Lung microvascular endothelial cell (primary cell): ENCODE measurements around the gene KIAA0319L. TPM values are rescaled to one million over a fixed set of nuclear protein-coding genes. Genes with fewer than 3 reads are reported as not detected.
"Not testable (repeated sequence)": the region's sequence is repeated elsewhere in the genome, so short reads cannot be mapped to it uniquely, and the experiment has no call there.

ENCODE experiments used
- DNase-seq, 2 donors: peaks; one replicate each; pipeline versions ENCODE4 v3.0.0 to v3.0.0-alpha.2; 2010; ENCODE audit warnings: low read depth in 2 of 2
- total RNA-seq: library from RNA; depleted of rRNA; stranded (reverse); fragments of >200 nt; gene quantifications from 2 replicates; pipeline ENCODE4 v1.2.1, GENCODE V29; 2014

The KIAA0319L gene
- 29.2 and 31.5 TPM in 2 replicates for total RNA-seq

DNA sequence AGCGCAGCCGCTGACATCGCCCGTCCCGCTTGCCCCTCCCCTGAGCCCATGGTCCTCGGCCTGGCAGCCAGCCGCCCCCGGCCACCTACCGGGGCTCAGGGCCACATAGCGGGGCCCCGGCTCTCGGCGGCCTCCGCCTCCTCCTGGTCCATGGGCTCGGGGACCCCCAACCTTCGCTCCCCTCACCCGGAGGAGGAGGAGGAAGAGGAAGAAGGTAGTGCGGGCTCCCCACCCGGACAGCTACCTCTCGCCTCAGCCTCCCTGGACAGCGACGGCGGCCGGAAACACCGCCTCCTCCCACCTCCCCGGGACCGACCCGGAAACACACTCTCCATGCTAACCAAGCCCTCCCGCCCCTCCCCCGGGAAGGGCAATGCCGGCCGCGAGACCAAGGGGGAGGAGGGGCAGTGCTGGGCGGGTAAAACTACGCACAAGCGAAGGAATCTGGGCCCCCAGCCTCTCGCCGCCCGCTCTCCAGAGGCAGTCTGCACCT lies at the start of gene KIAA0319L:
TSS of gene KIAA0319L (minus strand) at position 286 of the 493 bp plus-strand sequence. CDS start 2,912 bp downstream, outside the sequence.
- DNase-seq: peak; percentile 59 to 66

GRCh38 chr1:35605867-35606182 lies 48.6 kb upstream of the KIAA0319L start:
- DNase-seq: no peak

GRCh38 chr1:35605071-35605866 lies 48.1 kb upstream of the KIAA0319L start:
- DNase-seq: no peak

DNA sequence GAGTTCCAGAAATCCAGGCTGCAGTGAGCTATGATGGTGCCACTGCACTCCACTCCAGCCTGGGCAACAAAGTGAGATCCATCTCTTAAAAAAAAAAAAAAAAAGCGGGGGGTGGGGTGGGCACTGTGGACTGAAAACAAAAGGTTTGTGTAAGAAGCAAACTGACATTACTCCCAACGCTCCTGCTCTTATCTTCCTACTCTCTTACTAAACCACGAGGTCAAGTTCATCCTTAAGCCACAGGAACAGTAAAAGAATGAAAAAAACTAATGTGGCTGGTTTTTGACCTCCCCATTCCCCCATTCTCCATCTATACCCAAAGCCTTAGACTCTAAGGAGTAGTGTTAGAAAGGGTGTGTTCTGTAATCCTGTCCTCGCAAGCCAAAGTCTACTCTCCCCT lies 46.7 kb upstream of the KIAA0319L start:
- no peak for DNase-seq

GRCh38 chr1:35603468-35603867 lies 46.3 kb upstream of the KIAA0319L start:
- DNase-seq: no peak

- DNase-seq: no peak
Measured at GRCh38 chr1:35600593-35600992, 43.4 kb upstream of the KIAA0319L start.

DNA sequence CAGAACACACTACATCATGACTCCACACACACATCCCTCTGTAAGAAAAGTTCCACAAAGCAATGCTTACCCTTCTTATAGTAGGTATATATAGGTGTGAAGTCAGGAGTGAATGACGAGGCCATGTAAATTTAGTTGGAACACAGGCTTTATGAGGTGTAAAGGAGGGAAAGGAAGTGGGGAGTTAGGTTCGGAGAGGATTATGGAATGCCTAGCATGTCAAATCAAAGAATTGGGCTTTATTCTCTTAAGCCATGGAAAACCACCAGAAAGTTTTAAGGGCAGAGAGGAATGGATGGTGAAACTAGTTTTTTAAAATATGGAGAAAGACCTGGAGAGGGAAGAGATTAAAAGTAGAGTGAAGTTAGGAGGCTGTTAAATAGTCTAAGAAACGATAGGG lies 42.2 kb upstream of the KIAA0319L start:
- no peak for DNase-seq

DNA sequence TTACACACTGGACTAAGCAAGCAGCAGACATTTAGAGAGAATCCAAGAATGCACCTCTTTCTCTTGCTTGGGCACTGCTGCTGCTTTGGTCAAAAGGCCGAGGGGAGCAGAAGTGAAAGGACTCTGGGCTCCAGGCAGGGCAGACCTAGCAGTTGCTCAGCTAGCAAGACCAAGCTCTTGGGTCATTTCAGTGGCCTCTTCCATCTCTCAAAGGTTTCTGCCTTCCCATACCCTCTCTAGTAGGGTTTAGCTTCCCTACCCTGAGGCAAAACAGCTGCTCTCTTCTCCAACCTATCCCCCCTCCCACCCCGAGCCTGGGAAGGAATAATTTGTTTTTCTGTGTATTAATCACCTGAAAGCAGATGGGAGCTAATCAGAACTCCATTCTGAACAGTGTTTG lies 41.7 kb upstream of the KIAA0319L start:
- no peak for DNase-seq

DNA sequence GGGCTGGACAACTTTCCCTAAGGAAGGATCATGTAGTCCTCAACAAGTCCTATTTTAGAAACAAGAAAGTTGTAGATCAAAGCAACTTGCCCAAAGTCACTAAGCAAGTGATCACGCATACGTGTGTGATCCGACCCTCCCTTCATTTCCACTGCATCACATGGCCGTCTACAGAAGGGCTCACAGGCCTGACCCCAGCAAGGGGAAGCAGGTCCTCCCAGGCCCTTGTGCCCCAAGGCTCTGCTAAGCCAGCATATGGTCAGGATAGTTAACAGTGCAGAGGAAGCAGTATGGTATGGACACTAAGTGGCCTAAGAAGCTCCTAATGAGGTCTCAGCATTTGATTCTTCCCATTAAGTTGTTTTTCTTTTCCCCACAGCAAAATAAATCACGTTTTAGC lies 40.7 kb upstream of the KIAA0319L start:
- no peak for DNase-seq

- DNase-seq: no peak
Measured at GRCh38 chr1:35595684-35596083, 38.5 kb upstream of the KIAA0319L start.

DNA sequence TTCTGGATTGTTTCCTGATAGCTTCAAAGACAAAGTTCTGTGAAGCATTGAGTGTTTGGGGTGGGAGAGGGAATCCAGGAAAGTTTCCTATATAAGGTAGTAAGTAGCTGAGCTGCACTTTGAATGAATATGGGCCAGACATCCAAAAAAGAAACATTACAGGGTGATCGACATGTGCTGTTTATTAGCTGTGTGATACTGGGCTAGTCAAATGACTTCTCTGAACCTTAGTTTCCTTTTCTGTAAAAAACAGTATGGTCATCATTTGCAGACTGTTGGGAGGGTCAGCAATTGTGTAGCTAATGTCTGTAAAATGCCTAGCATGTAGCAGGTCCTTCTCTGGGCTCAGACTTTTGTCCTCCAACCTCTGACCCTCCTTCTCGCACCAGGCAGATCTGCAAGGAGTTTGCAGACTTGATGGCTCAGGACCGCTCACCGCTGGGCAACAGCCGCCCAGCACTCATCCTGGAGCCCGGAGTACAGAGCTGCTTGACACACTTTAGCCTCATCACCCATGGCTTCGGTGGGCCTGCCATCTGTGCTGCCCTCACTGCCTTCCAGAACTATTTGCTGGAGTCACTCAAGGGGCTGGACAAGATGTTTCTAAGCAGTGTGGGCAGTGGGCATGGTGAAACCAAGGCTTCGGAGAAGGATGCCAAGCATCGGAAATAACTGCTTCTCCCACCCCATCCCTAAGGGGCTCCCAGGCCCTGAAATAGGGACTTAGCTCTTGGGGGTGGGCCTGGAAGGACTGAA lies 37.0 kb upstream of the KIAA0319L start:
- DNase-seq: no peak

- no peak for DNase-seq
Measured at GRCh38 chr1:35592991-35593769, 36.0 kb upstream of the KIAA0319L start.

DNA sequence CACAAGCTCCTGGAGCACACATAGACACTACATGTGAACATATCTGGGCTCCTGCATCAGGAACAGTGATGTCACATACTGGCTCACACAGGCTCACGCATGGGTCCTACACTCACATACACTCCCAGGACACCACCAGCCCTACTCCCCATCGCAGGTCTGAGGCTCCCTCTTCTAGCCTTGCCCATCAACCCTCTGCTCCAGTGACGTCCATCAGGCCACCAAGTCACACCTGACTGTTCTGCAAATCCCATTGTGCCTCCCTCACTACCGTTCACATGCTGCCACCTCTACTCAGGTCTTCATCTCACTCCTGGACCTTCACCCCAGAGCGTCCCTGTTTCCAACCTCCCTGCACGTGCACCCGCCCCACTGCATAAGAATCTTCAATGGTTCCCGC lies 34.0 kb upstream of the KIAA0319L start:
- no peak for DNase-seq

DNA sequence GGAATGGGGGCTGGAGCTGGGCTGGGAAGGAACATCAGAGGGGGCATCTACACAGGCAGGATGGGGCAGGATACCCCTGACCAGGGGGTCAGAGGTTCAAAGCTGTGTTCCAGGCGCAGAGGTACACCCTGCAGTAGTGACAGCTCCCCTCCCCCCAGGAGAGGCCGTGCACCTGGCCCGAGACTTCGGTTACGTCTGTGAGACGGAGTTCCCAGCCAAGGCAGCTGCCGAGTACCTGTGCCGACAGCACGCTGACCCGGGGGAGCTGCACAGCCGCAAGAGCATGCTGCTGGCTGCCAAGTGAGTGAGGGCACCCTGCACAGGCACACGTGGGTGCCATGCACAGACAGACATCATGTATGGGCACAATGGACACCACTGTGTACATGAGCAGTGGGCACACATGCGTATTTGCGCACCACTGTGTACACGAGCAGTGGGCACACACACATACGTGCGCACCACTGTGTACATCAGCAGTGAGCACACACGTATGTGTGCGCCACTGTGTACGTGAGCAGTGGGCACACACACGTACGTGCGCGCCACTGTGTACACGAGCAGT lies 33.4 kb upstream of the KIAA0319L start:
- DNase-seq: no peak

DNA sequence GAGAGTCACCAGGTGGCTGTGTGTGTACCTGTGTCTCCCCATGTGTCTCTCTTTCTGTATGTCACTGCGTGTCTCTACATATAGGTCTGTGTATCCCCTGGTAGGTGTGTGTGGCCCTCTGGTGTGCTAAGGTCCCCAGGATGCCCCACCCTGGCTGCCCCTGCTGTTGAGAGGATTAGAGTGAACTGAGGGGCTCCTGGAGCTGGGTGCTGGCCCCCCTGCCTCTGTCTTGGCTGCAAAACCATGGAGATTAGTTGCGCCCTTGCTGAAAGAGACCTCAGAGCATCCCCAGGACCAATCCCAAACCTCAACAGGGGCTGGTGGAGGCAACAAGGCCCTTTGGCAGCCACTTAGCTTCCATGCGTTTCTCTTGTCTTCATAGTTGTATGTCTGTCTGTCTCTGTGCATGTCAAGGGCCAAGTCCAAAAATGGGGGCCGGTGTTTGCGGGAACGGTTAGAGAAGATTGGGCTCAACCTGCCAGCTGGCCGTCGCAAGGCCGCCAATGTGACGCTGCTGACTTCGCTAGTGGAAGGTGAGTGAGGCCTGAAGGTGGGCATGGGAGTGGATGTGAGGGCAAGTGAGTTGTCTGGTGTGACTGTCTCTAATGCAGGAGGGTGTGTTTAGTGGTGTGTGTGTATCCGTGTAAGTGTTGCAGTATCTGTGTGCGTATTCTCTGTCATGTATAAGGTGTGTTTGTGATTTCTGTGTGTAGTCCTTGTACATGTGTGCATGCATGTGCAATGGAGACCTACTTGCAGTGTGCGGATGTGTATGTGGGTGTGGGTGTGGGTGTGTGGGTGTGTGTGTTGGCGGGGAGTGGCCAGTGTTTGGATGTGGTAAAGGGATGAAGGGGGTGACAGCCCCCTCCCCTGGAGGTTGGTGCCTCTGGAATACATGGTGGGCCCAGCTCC lies 32.6 kb upstream of the KIAA0319L start:
- DNase-seq: no peak

- no peak for DNase-seq
Measured at GRCh38 chr1:35588197-35588910, 31.2 kb upstream of the KIAA0319L start.

DNA sequence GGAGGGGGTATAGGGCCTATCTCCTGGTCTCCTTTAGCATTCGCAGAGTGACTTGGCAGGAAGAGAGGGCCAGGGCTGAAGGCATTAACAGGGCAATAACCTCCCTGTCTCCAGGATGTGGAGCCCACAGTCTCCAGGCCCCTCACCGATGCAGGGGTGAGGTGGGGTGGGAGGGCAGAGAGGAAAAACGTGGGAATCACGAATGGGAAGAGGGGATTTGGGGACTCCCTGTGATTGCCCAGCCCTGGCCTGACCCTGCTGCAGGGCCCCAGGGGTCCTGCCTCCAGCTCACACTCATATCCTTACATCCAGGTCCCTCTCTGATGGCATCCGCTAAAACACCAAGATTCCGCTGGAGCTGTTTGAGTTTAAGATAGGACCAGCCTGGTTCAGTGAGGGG lies 30.5 kb upstream of the KIAA0319L start:
- DNase-seq: no peak

DNA sequence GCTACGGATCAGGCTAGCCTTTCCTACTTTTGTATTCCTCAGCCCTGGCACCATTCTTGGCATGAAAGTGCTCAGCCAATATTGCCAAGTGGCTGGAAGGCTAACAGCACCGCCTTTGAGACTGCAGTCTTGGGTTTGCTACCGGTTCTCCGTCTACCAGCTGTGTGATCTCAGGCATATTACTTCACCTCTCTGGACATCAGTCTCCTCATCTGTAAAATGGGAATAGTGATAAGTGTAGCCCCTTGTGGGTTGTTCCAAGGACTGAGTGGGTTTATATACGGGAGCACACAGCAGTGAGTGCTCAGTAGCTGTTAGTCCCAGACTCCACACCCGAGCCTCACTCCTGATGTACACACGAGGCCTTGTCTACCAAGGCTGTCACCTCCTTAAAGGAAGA lies 29.6 kb upstream of the KIAA0319L start:
- no peak for DNase-seq

DNA sequence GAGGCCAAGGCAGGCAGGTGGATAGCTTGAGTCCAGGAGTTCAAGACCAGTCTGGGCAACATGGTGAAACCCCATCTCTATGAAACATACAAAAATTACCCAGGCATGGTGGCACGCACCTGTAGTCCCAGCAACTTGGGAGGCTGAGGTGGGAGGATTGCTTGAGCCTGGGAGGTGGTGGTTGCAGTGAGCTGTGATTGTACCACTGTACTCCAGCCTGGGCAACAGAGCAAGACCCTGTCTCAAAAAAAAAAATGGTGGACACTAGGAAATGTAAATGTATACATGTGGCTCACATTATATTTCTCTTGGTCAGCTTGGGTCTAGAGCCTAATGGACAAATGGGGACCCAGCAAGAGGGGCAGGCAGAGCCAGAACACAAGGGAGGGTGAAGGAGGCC lies 28.6 kb upstream of the KIAA0319L start:
- not testable (repeated sequence) for DNase-seq

GRCh38 chr1:35585281-35585680 lies 28.1 kb upstream of the KIAA0319L start:
- no peak for DNase-seq
